ENCODE measurements around the gene AOX1. TPM values are rescaled to one million over a fixed set of nuclear protein-coding genes. Genes with fewer than 3 reads are reported as not detected.
A peak's percentile ranks its signal among the peaks of the same experiment; 100 is the strongest.

The AOX1 gene
- total and polyA plus RNA-seq, 9 of the 15 experiments (the other 6 are each of a cell fraction or from before 2014, with no cell fraction given), result 0.10 to 0.55 (median 0.20) TPM; not detected in 6

GRCh38 chr2:200655918-200656580 lies 70.2 kb downstream of the AOX1 start (continued):
- 0 out of 2 replicates have a peak, but pooled peaks have one; percentile 48 for TF ChIP-seq CC2D1A (IDR thresholded peaks at IDR 0.05)

GRCh38 chr2:200658278-200658864 lies 72.6 kb downstream of the AOX1 start:
- Histone ChIP-seq H3K9me3 (replicated peaks; ENCODE audit: control insufficient read depth, insufficient read depth, low read depth, low read length) (no peaks in the 10 kb centered on the region), H4K20me1 (replicated peaks; ENCODE audit: control insufficient read depth, insufficient read depth, low read length) (no peaks in the 10 kb centered on the region), H3K9ac (ENCODE audit: insufficient read depth in 1 of 2, low read depth in 2 of 2, low read length in 2 of 2) (no peak overlapping the region), H3K4me1 (replicated peaks in 1 of 2; ENCODE audit: control insufficient read depth in 2 of 2, insufficient read depth in 2 of 2, low read length in 2 of 2) (no peaks in the 10 kb centered on the region; a peak in 1 of 5 replicates), H2AFZ (ENCODE audit: low read depth, low read length) (no peak overlapping the region), H3K4me3 (no peak overlapping the region), H3K27ac (ENCODE audit: extremely low read depth, low read depth, low read length) (no peak overlapping the region), H3K9me1 (ENCODE audit: control insufficient read depth, insufficient read depth, low read length) (no peaks in the 10 kb centered on the region), H3K27me3 (ENCODE audit: control insufficient read depth in 2 of 2, insufficient read depth in 2 of 2, low read length in 2 of 2) (no peaks in the 10 kb centered on the region), H3K4me2 (ENCODE audit: insufficient read depth, low read length) (no peak overlapping the region), H3K79me2 (ENCODE audit: control insufficient read depth, insufficient read depth, low read length) (no peaks in the 10 kb centered on the region), H3K36me3 (ENCODE audit: control insufficient read depth, insufficient read depth, low read length) (no peaks in the 10 kb centered on the region)
- ChIA-PET CTCF (ENCODE audit: low intra/inter-chr PET ratio) (no interaction called here), POLR2A (no interaction called here)
- no peak for TF ChIP-seq ATF7 (IDR thresholded peaks at IDR 0.05)
- TF ChIP-seq STAG1 (CRISPR knock-in tag; IDR thresholded peaks at IDR 0.05; ENCODE audit: borderline replicate concordance), result no peak
- peak in 1 of 2 experiments; percentile 29; a peak in 1 of 4 replicates for TF ChIP-seq RAD21 (CRISPR knock-in tag; conservative IDR thresholded peaks at IDR 0.05 in 1 of 2, IDR thresholded peaks at IDR 0.05 in 1 of 2)
- no peak for TF ChIP-seq ZNF232 (CRISPR knock-in tag; IDR thresholded peaks at IDR 0.05)
- intact Hi-C loops (cut with micrococcal nuclease), result no loop called here
- DNase-seq (ENCODE audit: extremely low read depth in 1 of 4, low spot score in 3 of 4), result no peak
- BruUV-seq (replicated peaks), result no TSS peak
- 1% methylated on average over 5 of the region's 5 CpGs for WGBS (ENCODE audit: insufficient coverage, low coverage, missing lambda C conversion rate)
- in situ Hi-C loops (cut with MboI), result no loop called here
- no peak for FAIRE-seq
- ATAC-seq, result no peak

Measured in K562 (cell line).